Neuron (in vitro differentiated cells): Measurements from ENCODE around the gene CALCB.
"Not testable (repeated sequence)": the region's sequence is repeated elsewhere in the genome, so short reads cannot be mapped to it uniquely, and the experiment has no call there.

Experiments
- H2AFZ ChIP-seq: one replicate; pipeline ENCODE4 v1.6.1; 2013; ENCODE audit warnings: low read depth, mild to moderate bottlenecking, inconsistent platforms, low read length, moderate library complexity
- H3K27me3 ChIP-seq: one replicate; pipeline ENCODE4 v1.6.1; 2013; ENCODE audit warnings: low read length; ENCODE audit not compliant: insufficient read depth
- H3K36me3 ChIP-seq: one replicate; pipeline ENCODE4 v1.6.1; 2013; ENCODE audit warnings: low read length; ENCODE audit not compliant: insufficient read depth
- H3K4me1 ChIP-seq: one replicate; pipeline ENCODE4 v1.6.1; 2013; ENCODE audit warnings: low read length; ENCODE audit not compliant: insufficient read depth
- H3K4me3 ChIP-seq: 2 replicates; pipeline ENCODE4 v1.5.1; 2013; ENCODE audit warnings: mild to moderate bottlenecking, low read length, moderate library complexity
- H3K9me3 ChIP-seq: one replicate; pipeline ENCODE4 v1.6.1; 2013; ENCODE audit warnings: low read length

CALCB gene, protein sequence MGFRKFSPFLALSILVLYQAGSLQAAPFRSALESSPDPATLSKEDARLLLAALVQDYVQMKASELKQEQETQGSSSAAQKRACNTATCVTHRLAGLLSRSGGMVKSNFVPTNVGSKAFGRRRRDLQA

DNA sequence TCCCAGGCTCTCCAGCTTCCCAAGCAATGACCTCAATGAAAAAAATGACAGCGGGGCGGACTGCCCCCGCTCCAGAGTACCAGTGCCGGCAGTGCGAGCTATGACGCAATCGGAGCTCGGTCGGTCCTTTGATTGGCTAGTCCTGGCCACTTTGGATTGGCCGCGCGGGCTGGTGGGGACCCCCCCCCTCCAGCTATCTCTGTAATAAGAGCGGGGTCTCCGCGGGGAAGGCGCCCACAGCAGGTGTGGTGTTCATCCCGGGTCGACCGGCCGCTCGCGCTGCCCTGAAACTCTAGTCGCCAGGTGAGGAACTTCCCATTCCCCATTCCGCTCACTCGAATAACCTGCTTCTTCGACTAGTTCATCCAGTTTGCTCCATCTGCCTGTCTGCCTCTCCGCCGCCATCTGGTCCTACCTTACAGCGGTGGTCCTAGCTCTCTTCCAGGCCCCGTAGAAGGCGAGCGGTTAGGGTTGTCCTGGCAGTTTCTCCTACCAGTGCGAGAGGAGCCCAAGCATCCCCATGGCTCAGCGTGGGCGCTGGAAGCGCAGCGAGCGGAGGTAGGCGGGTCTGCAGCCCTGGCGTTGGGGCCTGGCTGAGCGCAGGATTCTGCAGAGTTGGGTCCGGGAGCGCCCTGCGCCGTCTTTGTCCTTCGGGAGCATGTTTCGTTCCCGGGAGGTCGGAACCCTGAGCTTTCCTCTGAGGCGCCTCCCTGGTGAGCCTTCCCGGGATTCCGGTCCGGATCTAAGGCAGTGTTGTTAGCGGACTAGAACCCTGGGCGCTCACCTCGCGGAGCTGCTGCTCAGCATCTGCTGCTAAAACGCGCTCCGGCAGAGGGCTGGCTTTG lies at the start of gene CALCB:
CALCB (plus strand) TSS at position 233 of the 845 bp plus-strand sequence. CDS start 1,126 bp downstream, outside the sequence.
- Histone ChIP-seq H3K36me3 (no peaks in the 10 kb centered on the region), H3K4me3 (no peak within 1 kb of the TSS), H3K27me3 (no peaks in the 10 kb centered on the region), H3K4me1 (no peaks in the 10 kb centered on the region), H2AFZ (no peak within 1 kb of the TSS), H3K9me3 (no peaks in the 10 kb centered on the region)

DNA sequence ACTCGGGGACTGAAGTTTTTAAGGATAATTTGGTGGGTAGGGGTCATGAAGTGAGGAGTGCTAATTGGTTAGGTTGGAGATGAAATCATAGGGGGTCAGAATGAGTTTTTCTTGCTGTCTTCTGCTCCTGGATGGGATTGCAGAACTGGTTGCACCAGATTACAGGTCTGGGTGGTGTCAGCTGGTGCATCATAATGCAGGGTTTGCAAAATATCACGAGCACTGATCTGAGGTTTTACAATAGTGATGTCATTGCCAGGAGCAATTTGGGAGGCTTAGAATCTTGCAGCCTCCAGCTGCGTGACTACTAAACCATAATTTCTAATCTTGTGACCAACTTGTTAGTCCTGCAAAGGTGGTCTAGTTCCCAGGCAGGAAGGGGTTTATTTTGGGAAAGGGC lies 46.4 kb upstream of the CALCB start:
- Histone ChIP-seq H3K4me1 (no peaks in the 10 kb centered on the region), H3K36me3 (no peaks in the 10 kb centered on the region)

DNA sequence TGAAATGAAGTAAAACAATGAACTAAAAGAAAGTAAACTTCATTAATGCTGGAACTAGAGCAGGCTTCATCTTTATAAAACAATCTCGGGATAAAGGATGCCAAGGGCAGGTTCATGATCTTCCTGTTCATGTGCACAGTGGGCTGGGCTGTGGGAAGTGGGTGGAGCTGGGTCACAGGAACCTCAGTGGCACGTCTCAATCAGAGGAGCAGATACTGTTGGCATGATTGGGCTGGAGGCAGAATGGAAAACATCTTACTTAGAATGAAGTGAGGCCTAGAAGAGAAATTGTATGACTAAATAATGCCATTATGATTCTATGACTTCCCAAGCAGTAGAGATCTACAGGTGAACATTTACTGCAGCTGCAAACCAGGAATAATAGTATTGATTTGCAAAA lies 45.4 kb upstream of the CALCB start:
- no peaks in the 10 kb centered on the region for H3K4me1 ChIP-seq
- H2AFZ ChIP-seq: no peak overlapping the region
- no peaks in the 10 kb centered on the region for H3K36me3 ChIP-seq
- no peaks in the 10 kb centered on the region for H3K9me3 ChIP-seq
- H3K4me3 ChIP-seq: no peak overlapping the region
- no peaks in the 10 kb centered on the region for H3K27me3 ChIP-seq

More for the DNA sequence above, 46.4 kb upstream of the CALCB start:
- H3K27me3 ChIP-seq: no peaks in the 10 kb centered on the region
- H3K9me3 ChIP-seq: no peaks in the 10 kb centered on the region
- no peak overlapping the region for H3K4me3 ChIP-seq
- H2AFZ ChIP-seq: no peak overlapping the region

- H2AFZ ChIP-seq: no peak overlapping the region
- no peak overlapping the region for H3K4me3 ChIP-seq
- no peaks in the 10 kb centered on the region for H3K27me3 ChIP-seq
- no peaks in the 10 kb centered on the region for H3K36me3 ChIP-seq
- H3K9me3 ChIP-seq: no peaks in the 10 kb centered on the region
- H3K4me1 ChIP-seq: no peaks in the 10 kb centered on the region
Measured at GRCh38 chr11:15028379-15028778, 45.0 kb upstream of the CALCB start.

- H3K4me3 ChIP-seq, H3K36me3 ChIP-seq, H3K4me1 ChIP-seq, H3K27me3 ChIP-seq, H3K9me3 ChIP-seq, H2AFZ ChIP-seq: not testable (repeated sequence)
Measured at GRCh38 chr11:15031945-15032344, 41.4 kb upstream of the CALCB start.

DNA sequence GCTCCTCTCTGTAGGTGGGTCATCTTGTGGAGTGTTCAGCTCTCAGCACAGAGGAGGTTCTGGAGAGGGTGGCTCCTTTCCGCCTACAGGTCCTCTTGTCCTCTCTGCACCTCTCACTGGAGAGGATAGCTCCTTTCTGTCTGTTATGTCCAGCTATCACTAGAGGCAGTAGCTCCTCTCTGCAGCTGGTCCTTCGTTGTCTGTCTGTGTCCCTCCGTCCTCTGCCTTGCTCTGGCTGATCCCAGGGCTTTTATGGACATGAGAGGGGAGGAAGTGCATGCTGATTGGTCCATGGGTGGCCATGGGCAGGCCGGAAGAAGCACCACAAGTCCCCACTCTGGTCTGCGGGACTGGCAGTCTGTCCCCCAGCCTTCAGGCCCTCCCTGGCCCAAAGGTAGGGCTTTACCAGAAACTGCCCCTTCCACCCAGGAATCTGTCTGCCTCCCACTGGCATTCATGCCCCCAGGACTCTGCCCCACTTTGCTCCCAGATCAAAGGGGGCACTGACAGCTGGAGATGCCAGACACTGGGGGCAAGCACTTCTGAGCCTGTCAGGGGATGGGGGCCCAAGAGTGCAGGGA lies 38.6 kb upstream of the CALCB start:
- Histone ChIP-seq H3K4me1 (no peaks in the 10 kb centered on the region), H3K9me3 (no peaks in the 10 kb centered on the region), H3K27me3 (no peaks in the 10 kb centered on the region), H3K4me3 (no peak overlapping the region), H2AFZ (no peak overlapping the region), H3K36me3 (no peaks in the 10 kb centered on the region)

- Histone ChIP-seq H3K9me3 (no peaks in the 10 kb centered on the region), H3K4me3 (no peak overlapping the region), H3K36me3 (no peaks in the 10 kb centered on the region), H2AFZ (no peak overlapping the region), H3K4me1 (no peaks in the 10 kb centered on the region), H3K27me3 (no peaks in the 10 kb centered on the region)
Measured at GRCh38 chr11:15035283-15035682, 38.1 kb upstream of the CALCB start.

DNA sequence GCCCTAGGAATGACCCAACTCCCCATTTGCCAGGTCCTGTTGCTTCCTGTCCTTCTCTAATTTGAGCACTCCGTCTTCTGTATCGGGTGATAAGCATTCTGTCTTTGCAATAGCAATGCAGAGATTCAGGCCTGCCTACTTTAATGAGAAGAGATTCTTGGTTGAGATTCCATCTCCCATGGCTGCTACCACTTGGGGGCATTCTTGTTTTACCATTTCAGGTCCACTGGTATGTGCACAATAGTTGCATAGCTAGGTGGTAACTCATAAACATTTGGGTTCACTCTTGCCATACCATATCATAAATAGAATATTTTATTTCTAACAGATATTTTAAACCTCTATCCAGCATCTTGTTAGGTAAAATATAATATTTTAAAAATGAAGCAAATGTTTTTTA lies 34.4 kb upstream of the CALCB start:
- H3K36me3 ChIP-seq: no peaks in the 10 kb centered on the region
- no peaks in the 10 kb centered on the region for H3K9me3 ChIP-seq
- H3K27me3 ChIP-seq: no peaks in the 10 kb centered on the region
- H3K4me3 ChIP-seq: no peak overlapping the region
- no peak overlapping the region for H2AFZ ChIP-seq
- no peaks in the 10 kb centered on the region for H3K4me1 ChIP-seq

GRCh38 chr11:15045209-15045608 lies 28.2 kb upstream of the CALCB start:
- H2AFZ ChIP-seq: no peak overlapping the region
- H3K27me3 ChIP-seq: no peaks in the 10 kb centered on the region
- no peak overlapping the region for H3K4me3 ChIP-seq
- no peaks in the 10 kb centered on the region for H3K9me3 ChIP-seq
- H3K4me1 ChIP-seq: no peaks in the 10 kb centered on the region
- no peaks in the 10 kb centered on the region for H3K36me3 ChIP-seq

- Histone ChIP-seq H3K36me3 (no peaks in the 10 kb centered on the region), H3K4me1 (no peaks in the 10 kb centered on the region), H3K27me3 (no peaks in the 10 kb centered on the region), H3K9me3 (no peaks in the 10 kb centered on the region), H2AFZ (no peak overlapping the region), H3K4me3 (no peak overlapping the region)
Measured at GRCh38 chr11:15045891-15046290, 27.5 kb upstream of the CALCB start.

DNA sequence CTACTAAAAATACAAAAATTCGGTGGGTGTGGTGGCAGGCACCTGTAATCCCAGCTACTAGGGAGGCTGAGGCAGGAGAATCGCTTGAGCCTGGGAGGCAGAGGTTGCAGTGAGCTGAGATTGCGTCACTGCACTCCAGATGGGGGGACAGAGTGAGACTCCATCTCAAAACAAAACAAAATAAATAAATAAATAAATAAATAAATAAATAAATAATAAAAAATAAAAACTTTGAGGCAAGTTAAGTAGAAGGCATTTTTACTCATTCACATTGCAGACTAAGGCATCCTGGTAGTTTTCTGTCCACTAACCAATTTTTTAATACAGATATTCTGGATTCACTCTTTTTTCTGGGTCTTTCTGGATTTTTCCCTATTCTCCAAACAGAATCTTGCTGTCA lies 26.7 kb upstream of the CALCB start:
- not testable (repeated sequence) for H3K4me1 ChIP-seq, H3K4me3 ChIP-seq, H3K27me3 ChIP-seq, H2AFZ ChIP-seq, H3K9me3 ChIP-seq, H3K36me3 ChIP-seq

- Histone ChIP-seq H3K4me3 (no peak overlapping the region), H3K27me3 (no peaks in the 10 kb centered on the region), H2AFZ (no peak overlapping the region), H3K9me3 (no peaks in the 10 kb centered on the region), H3K4me1 (no peaks in the 10 kb centered on the region), H3K36me3 (no peaks in the 10 kb centered on the region)
Measured at GRCh38 chr11:15048616-15049015, 24.8 kb upstream of the CALCB start.

DNA sequence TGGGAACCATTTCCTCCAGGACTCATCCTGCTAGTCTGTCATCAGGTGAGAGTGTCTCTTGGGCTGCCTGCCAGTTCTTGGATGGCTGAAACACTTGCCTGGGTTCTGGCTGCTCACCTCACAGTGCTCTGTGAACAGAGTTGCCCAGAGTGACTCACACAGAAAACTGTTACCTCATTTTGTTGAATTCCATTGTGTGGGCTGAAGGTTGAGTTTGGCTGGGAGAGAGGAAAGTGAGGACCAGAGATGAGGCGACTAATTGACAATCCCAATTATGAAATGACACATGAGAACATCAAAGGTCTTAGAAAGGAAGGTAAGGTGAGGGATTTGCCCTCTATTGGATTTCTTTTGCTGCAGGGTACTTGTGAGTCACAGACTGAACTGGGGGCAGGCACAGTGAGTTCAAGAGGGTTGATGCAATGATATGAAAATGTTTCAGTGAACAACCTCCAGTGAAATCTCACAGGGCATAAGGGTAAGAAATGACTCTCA lies 20.2 kb upstream of the CALCB start:
- Histone ChIP-seq H3K9me3 (no peaks in the 10 kb centered on the region), H3K36me3 (no peaks in the 10 kb centered on the region), H2AFZ (no peak overlapping the region), H3K4me1 (no peaks in the 10 kb centered on the region), H3K4me3 (no peak overlapping the region), H3K27me3 (no peaks in the 10 kb centered on the region)
